SIG-M5 treated with dmso at 0.1 percent for 504 hours (cell line): ENCODE data around the gene ADAM15.

Experiments
- DNase-seq: peaks from one replicate; lab custom pipeline; 2025; ENCODE audit not compliant: unreplicated experiment; lab: John Stamatoyannopoulos, UW

Gene ADAM15

DNA sequence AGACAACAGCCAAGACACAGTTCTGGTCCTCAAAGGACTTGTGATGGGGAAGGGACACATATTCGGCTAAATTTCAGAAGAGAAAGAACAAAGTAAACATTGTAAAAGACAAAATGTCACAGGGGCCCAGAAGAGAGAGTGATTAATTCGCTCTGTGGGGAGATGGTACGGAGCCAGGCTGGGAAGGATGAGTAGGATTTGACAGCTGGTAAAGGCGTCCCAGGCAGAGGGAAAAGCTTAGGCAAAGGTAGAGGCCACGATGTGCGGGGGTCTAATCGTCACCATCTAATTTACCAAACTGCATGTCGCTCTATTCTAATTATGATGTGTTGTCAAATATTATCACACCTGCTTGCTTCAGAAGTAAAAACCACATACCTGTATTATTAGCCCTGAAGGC, 59.3 kb downstream of the ADAM15 start:
- DNase-seq: no peak

DNA sequence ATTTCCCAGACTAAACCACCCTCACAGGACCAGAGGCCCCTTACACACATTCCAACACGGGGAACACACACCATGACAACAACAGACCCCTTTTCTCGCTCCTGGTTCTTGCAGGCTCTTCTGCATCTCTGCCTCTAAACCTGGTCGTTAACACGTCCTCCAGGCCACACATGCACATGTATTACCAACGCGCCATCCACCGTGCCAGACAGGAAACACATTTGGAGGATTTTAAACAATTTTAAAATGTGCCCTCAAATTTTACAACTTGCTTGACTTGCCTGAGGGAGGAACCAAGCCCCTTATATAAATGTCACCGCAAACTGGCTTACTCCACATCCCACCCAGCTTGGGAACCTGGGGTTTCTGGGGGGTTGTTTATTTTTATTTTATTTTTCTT, 59.7 kb downstream of the ADAM15 start:
- DNase-seq: no peak
